Activated T-cell treated with anti-CD3 and anti-CD28 coated beads for 48 hours (primary cell): ENCODE measurements around the gene FAM174B.

Source experiments
- DNase-seq: peaks from one replicate; pipeline ENCODE4 v3.0.0-alpha.2; 2020; ENCODE audit warnings: low read depth

FAM174B gene

GRCh38 chr15:92664178-92664900 lies 8.8 kb upstream of the FAM174B start:
- no peak for DNase-seq

DNA sequence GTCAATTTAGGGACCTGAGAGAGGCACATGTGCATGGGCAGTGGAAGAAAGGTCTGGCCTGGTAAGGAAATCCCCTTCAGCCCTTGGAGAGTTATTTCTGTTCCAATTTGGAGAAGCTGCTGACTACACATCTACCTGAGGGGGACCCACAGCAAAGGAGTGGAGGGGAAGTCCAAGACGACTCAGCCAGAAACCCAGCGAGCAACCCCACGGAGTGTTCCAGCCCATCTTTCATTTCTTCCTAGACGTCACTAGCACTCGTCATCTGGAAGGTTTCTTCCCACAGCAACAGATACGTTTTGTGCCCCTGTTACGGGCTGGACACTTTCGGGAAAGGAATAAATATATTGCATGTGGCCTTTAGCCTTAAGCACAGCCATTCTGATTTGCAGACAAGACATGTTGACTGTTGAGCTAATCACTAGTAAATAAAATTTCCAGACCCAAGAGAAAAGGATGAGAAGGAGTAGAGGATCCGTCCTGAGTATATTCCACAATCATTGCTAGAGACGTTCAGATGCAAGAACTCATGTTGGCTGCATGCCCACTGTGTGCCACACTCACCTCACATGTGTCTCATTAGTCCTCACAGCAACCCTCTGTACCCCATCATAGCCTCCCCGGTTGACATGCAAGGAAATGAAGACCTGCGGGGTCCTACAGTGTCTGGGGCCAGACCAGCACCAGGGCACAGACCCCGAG lies 7.8 kb upstream of the FAM174B start:
- DNase-seq = peak; percentile 18

DNA sequence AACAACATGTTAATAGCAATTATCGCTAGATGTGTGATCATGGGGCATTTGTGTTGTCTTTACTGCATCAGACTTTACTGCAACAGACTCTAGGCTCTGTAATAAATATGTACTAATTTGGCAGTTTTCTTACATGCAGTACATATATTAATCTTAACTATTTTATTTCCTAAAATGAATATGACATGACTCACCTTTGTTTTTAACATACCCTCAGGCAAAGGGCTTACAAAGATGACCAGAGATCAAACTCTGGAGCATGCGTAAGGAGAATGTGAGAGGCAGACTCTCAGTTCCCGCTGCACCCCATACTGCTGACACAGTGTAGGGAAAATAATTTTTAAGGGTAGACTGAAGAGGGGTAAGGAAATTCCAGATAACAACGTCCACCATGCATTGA lies 7.2 kb upstream of the FAM174B start:
- no peak for DNase-seq

GRCh38 chr15:92661956-92662355 lies 6.4 kb upstream of the FAM174B start:
- no peak for DNase-seq

GRCh38 chr15:92661069-92661468 lies 5.5 kb upstream of the FAM174B start:
- no peak for DNase-seq

DNA sequence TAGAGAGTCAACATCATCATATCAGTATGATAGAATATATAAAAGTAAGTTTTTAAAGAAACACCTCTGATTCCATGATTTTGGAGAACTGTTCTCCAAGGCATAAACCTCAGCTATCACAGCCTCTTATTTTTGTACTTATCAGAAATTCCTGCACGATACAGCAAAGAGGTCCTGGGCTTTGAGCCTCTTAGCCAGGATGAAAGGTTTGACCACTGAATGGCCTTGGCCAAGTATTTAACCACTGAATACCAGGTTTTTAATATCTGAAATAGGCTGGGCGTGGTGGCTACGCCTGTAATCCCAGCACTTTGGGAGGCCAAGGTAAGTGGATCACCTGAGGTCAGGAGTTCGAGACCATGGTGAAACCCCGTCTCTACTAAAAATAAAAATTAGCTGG lies 1.9 kb upstream of the FAM174B start:
- no peak for DNase-seq

GRCh38 chr15:92656089-92656488 lies 514 bp upstream of the FAM174B start:
- no peak for DNase-seq

DNA sequence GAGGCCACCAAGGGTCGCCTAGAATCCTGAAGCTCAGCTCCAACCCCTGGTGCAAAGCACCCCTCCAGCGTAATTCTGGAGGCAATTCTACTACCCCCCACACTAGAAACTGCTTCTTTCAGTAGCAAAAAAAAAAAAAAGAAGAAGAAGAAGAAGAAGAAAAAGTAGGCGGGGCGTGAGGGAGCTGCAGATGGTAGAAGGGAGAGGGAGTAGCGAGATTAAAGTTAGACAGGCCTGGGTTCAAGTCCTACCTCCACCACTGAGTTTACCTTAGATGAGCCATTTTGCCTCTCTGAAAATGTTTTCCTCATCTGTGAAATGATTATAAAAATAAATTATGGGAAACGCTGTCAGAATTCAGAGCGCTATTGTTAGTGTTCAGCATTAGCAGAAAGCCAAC lies 913 bp downstream of the FAM174B start:
- no peak for DNase-seq

DNA sequence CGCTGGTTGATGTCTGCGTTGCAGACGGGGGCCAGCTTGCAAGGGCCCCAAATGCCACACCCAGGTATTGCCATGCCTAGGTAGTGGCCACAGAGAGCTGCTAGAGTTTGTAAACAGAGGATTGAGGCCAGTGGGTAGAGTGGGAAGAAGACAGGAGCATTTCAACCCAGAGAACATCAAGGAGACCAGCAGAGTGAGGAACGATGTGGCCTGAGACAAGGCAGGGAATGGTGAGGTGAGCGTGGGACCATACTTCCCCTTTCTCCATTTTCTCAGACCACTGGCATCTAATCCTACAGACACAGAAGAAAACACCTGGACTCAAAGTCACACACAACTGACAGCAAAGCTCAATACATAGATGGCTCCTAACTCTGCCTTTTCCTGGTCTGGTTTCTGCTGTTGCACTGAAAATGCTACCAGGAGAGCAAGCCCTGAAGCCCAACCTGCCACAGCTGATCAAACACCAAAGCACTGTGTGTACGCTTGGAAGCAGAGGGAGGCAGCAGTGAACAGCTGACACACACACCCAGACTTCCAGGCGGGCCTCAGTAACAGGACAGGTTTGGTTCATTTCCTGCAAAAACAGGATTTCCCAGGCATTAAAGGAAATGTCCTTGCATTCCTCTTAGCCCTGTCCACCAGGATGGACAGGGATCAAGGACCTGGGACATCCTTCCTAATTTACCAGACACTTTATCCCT lies 1.6 kb downstream of the FAM174B start:
- no peak for DNase-seq

- no peak for DNase-seq
Measured at GRCh38 chr15:92653366-92653765, 2.2 kb downstream of the FAM174B start.

DNA sequence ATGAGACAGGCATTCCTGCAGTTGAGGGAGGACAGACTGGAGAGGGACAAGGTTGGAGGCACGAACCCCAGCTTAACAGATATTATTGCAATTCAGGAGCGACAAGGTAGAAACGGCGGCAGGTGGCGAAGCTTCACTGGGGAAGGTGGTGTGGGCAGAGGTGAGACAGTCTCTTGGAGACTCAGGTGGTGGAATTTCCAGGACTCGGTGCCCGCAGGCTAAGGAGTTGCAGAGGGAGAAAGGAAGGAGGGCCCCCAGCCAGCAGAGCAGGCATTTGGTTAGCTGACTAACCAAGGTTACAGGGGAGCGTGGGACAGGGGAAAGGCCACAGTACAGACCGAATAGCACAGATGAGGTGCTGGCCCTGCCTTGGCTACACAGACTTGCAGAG lies 3.0 kb downstream of the FAM174B start:
- DNase-seq = no peak

GRCh38 chr15:92651877-92652575 lies 3.5 kb downstream of the FAM174B start:
- DNase-seq = no peak

DNA sequence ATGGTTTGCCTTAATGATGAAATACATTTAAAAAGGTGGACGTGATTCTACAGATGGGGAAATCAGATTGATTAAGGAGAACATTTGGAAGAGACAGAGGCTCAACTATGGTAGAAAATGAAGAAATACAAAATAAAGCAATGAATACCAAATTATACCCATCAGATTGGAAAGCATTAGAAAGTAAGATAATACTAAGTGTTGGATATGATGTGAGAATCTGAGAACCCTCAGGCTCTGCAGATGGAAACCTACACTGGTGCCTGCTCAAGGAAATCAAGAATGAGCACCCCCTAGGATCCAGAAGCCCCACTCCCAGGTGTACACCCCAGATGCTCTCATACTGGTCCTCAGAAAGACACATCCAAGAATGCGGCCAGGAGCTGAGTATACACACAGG lies 4.6 kb downstream of the FAM174B start:
- no peak for DNase-seq

- no peak for DNase-seq
Measured at GRCh38 chr15:92650256-92650655, 5.3 kb downstream of the FAM174B start.

GRCh38 chr15:92648190-92648875 lies 7.2 kb downstream of the FAM174B start:
- DNase-seq = no peak

DNA sequence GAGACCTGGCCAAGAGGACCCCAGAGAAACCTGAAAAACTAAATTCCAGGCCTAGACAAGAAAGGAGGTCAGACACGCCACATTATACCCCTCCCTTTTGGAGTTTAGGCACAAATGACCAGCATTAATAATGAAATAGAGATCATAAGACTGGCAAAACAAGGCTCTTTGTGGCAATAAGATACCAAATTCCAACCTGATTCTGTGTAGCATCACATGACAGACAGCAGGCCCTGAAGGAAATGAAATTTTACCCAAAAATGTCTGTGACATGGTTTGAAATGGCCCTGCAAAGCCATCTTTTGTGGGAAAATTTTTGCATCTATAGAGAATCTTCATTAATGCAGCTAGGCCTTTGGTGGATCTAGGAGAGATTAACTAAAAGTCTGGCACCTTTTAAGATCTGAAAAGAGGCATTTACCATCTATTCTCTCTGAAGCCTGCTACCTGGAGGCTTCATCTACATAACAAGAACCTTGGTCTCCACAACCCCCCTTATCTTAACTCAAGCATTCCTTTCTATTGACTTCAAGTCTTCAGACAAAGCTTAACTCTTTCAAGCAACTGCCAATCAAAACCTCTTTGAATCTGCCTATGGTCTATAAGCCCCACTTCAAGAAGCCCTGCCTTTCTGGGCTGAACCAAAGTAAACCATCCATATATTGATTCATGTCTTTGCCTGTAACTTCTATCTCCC lies 8.0 kb downstream of the FAM174B start:
- no peak for DNase-seq

DNA sequence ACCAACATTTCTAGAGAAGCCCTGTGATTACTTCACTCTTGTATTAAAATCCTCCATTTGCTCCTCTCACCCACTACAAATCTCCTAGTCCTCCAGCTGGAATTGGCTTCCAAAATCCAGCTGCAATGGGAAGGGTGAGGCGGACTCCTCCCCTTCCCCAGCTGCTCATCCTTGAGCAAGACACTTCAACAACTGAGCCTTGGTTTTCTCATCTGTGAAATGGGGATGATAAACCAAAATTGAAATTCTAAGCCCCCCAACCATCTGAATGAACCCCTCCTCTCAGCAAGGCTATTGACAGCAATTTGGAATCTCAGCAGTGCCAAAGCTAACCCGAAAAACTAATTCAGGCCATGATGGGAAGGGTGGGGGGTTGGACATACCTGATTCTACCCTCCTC lies 9.4 kb downstream of the FAM174B start:
- no peak for DNase-seq

DNA sequence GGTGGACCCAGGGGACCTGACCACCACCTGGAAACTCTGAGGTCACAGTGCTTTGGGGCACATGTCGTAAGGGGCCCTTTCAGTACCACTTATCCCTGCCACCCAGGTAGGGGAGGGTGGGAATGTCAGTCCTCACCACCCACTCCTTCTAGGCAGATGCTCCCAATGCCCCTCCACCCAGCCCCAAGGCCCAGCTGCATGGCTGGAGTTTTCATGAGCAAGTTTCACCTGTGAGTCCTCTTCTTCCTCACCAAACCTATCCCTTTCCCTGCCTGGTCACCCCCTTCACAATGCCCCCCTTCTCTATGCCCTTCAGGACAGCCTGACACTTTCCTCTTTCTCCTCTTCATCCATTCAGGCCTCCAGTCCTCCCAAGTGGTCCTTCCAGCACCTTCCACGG lies 9.8 kb downstream of the FAM174B start:
- no peak for DNase-seq

DNA sequence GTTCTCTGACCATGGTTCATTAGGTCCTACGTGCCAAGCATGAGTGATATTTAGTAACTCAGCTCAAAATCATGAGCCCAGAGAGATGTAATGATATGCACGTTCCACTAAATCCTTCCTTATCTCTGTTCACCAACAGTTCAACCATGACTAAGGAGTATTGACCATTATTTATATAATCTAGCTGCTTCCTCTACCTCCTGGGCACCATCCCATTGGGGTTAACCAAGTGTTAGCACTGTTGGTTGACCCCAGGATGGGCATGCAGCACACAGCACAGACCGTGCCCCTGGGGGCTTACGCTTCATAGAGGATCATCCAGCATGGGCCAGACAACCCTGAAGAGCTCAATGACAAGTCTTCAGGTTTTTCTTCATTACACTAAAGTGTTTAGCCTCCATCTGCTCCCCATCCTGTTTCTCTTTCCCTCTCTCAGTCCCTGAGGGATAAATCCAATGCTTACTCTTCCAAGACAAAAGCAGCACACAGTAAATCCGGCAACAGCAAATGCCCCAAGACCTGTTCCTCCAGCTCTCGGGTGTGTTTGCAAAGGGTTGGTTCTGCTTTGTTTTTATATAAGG lies 10.4 kb downstream of the FAM174B start:
- no peak for DNase-seq

DNA sequence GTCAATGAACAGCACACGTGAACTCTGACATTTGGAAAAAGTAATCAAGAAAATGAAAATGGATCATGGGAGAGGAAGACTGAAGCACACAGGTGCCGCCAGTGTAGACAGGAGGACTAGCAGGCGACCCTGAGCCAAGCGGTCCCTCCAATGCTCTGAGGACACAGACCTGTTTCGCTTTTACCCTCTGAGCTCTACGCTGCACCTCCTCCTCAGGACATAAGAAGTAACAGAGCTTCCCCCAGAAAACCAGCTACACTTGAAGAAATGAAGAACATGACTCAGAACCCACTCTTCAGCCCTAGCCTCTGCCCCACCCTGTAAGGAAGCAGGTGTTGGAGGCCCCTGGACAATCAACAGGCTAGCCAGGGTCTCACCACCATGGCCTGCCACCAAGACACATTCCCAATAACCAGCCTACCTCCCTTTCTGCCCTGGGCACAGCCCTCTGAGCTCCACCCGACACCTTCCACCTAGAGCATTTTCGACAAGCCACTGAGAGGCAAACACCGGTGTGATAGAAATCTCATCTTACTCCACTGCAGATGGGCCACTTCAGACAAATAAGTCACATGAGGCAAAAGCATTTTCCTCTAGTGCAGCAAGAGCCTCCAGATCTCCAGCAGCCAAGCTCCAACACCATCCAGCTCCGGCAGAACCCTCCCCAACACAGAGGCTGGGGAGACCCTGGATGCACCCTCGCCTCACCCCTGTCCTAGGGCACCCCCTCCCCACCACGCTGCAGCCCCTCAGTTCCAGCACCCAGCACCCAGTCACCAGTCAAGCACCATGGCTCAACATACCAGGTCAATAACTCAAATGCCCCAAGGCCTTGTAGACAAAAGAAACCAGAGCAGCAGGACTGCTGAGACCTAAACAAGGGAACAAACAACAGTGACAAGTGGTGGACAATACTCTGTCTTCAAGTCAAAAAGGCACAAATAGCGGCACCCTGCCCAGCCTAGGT lies 11.4 kb downstream of the FAM174B start:
- DNase-seq = no peak
